ENCODE measurements around the gene NDUFB6.

- TF ChIP-seq CTCF (IDR thresholded peaks at IDR 0.05) (no peak), POLR2A (IDR thresholded peaks at IDR 0.05) (no peak)
Observed at GRCh38 chr9:32606811-32607210, 33.9 kb upstream of the NDUFB6 start.

All from prostate gland (tissue), 2 donors.